ENCODE measurements around the gene PHETA1.

DNA sequence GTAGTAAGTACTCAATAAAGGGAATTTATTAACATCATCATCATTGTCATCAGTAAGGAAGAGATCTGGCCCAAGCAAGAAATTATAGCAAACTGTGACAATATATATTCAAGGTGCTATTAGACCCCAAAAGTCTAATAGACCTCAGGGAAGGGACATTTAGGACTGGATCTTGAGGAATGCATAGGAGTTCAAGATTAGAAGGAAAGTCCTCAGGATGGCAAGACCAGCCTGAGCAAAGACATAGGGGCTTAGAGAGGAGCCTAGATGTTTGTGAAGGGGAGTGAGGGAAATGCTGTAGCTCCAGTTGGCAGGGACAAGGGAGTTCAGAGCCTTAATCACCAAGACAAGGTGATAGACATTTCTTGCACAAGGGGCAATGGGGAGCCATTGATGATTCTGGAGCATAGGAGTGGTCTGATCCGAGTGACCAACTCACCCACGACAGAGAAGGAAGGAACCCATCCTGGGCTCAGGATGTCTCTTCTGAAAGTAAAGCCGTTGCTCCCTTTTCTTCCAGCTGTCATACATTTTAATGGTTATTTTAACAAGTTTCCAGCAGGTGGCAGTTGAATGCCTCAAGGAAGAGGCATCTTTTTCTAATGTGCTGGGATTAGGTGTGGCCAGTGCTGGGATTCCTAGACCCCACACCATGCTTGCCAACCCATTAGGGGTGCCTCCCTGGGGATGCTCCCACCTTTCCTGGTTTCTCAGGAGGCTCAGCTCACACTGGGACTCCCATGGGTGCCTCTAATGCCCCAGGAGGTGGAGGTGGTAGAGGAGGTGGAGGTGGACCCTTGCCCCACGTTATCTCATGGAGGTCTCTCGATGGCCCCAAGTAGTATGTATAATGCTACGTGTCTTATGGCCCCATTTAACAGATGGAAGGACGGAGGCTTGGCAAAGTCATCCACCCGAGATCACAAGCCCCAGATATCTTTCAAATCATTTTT is 37.8 kb downstream of the PHETA1 start:
- TF ChIP-seq POLR2AphosphoS5 (IDR thresholded peaks at IDR 0.05; ENCODE audit: low read depth, low read length) (no peak), POLR2A (IDR thresholded peaks at IDR 0.05; ENCODE audit: low read depth, low read length) (no peak), TAF1 (IDR thresholded peaks at IDR 0.05; ENCODE audit: borderline replicate concordance, low read depth, low read length) (no peak)
